Measurements from ENCODE around the gene GCHFR. TPM values are rescaled to one million over a fixed set of nuclear protein-coding genes. Genes with fewer than 3 reads are reported as not detected.

GCHFR gene
- total and polyA plus RNA-seq, 2 of the 4 experiments (the other 2 are of a cell fraction), result 2.3 to 6.5 TPM

DNA sequence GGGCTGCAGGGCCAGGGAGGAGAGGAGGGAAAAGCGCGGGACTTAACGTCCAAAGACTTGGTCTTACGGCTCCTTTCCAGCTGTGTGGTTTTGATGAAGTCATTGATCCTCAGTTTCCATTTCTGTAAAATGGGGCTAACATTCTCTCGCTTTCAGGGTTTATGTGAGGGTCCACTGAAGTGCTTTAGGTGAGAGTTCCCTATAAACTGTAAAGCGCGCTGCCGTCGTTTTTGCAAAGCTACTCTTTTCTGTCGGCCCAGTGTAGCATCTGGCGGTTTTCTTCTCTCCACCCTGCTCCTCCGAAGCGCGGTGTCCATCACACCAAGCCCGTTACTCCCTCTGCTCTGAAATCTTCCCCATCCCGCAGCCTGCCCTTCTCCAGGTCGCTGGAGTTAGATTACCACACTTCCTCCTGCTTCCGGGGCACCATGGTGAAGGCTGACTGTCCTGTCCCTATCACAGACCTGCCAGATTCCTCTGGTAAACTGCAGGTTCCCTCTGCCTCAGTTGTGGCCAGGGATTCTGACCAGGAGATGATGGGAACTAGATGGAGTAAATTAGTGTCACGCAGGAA lies 44.1 kb downstream of the GCHFR start:
- peak overlapping the region; percentile 95 for H2AFZ ChIP-seq (replicated peaks; ENCODE audit: low read length, poor library complexity)
- dilution Hi-C loops (cut with HindIII; ENCODE audit: low sequenced_read_pairs, unreplicated experiment) (no loop called here), intact Hi-C loops (cut with micrococcal nuclease) (loop anchor here (1.0 kb wide), 1 partner anchor 36 kb away; the partner anchor contains the start of gene SPINT1), in situ Hi-C loops (cut with MboI; ENCODE audit: low sequenced_read_pairs) (no loop called here)
- no peaks in the 10 kb centered on the region for H4K20me1 ChIP-seq (ENCODE audit: insufficient read depth, low read length)
- no TSS peak for BruUV-seq (replicated peaks)
- H3K4ac ChIP-seq (ENCODE audit: low read depth, low read length), result peak overlapping the region; percentile 66
- WGBS, 2 experiments (ENCODE audit: extremely low coverage in 2 of 2, insufficient read length in 1 of 2), result 84% methylated on average over 6 of the region's 19 CpGs; no CpG with 5 or more reads in 1 of the 2 experiments
- H3K18ac ChIP-seq (ENCODE audit: low read depth, low read length), result peak overlapping the region; percentile 20
- H3K27me3 ChIP-seq (ENCODE audit: control insufficient read depth, insufficient read depth, low read length), result no peaks in the 10 kb centered on the region
- ATAC-seq (ENCODE audit: low read depth), result no peak
- H3K9ac ChIP-seq (ENCODE audit: low read depth, low read length), result peak overlapping the region; percentile 75
- POLR2A ChIA-PET (ENCODE audit: unreplicated experiment), result no interaction called here
- peak overlapping the region; percentile 81 for H3K4me2 ChIP-seq (ENCODE audit: low read depth, low read length)
- peak overlapping the region; percentile 81 for H4K91ac ChIP-seq (ENCODE audit: insufficient read depth, low read depth, low read length)
- H3K79me1 ChIP-seq (ENCODE audit: low read depth in 1 of 2, low read length in 2 of 2), result peaks cover 33 to 49% of the 10 kb centered on the region in 2 experiments
- H2AK5ac ChIP-seq (ENCODE audit: low read depth, low read length), result peak overlapping the region; percentile 65
- CTCF ChIA-PET, result no interaction called here
- H2BK20ac ChIP-seq (ENCODE audit: low read depth, low read length), result no peak overlapping the region
- no peak for TF ChIP-seq MXI1 (IDR thresholded peaks at IDR 0.05; ENCODE audit: borderline replicate concordance, low read depth, low read length)
- no peak for TF ChIP-seq CEBPB (IDR thresholded peaks at IDR 0.05; ENCODE audit: low read depth, low read length)
- TF ChIP-seq RAD21 (IDR thresholded peaks at IDR 0.05; ENCODE audit: low read length), result no peak
- TF ChIP-seq, protein P1, sequence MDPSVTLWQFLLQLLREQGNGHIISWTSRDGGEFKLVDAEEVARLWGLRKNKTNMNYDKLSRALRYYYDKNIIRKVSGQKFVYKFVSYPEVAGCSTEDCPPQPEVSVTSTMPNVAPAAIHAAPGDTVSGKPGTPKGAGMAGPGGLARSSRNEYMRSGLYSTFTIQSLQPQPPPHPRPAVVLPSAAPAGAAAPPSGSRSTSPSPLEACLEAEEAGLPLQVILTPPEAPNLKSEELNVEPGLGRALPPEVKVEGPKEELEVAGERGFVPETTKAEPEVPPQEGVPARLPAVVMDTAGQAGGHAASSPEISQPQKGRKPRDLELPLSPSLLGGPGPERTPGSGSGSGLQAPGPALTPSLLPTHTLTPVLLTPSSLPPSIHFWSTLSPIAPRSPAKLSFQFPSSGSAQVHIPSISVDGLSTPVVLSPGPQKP (IDR thresholded peaks at IDR 0.05; ENCODE audit: borderline replicate concordance, low read depth, low read length), result no peak
- TF ChIP-seq NFE2L2 (IDR thresholded peaks at IDR 0.05; ENCODE audit: low read depth, low read length), result no peak
- TF ChIP-seq RCOR1 (IDR thresholded peaks at IDR 0.05; ENCODE audit: insufficient replicate concordance, low read length), result peak; percentile 36
- TF ChIP-seq, protein P2, sequence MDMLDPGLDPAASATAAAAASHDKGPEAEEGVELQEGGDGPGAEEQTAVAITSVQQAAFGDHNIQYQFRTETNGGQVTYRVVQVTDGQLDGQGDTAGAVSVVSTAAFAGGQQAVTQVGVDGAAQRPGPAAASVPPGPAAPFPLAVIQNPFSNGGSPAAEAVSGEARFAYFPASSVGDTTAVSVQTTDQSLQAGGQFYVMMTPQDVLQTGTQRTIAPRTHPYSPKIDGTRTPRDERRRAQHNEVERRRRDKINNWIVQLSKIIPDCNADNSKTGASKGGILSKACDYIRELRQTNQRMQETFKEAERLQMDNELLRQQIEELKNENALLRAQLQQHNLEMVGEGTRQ (IDR thresholded peaks at IDR 0.05; ENCODE audit: low read depth, low read length), result no peak
- H3K36me3 ChIP-seq (ENCODE audit: control insufficient read depth, insufficient read depth, low read length), result peaks cover 12% of the 10 kb centered on the region; the same call in 1 of the 2 replicates
- H3K27ac ChIP-seq (ENCODE audit: insufficient read depth, low read length), result peak overlapping the region; percentile 76
- H3K4me3 ChIP-seq (ENCODE audit: insufficient read depth, low read depth, low read length), result peak overlapping the region; percentile 82
- H2BK15ac ChIP-seq (ENCODE audit: low read depth, low read length), result no peak overlapping the region; the same call in 2 of the 3 replicates
- no peaks in the 10 kb centered on the region for H3K9me1 ChIP-seq (ENCODE audit: insufficient read depth, low read length)
- peak overlapping the region; percentile 13; the same call in 1 of the 2 replicates for H2BK120ac ChIP-seq (ENCODE audit: low read depth, low read length)
- peak overlapping the region; percentile 87 for H3K14ac ChIP-seq (replicated peaks; ENCODE audit: low read depth, low read length)
- H2BK5ac ChIP-seq (ENCODE audit: low read depth, low read length, poor library complexity, severe bottlenecking), result peak overlapping the region; percentile 52
- H3K23ac ChIP-seq (ENCODE audit: low read depth, low read length), result peak overlapping the region; percentile 46
- H3K9me3 ChIP-seq (ENCODE audit: control insufficient read depth, insufficient read depth, low read length), result no peaks in the 10 kb centered on the region
- peak overlapping the region; percentile 90 for H2AK9ac ChIP-seq (replicated peaks; ENCODE audit: low read depth, low read length, poor library complexity)
- DNase-seq, result peak; percentile 40
- peak overlapping the region; percentile 38 for H3K56ac ChIP-seq (ENCODE audit: extremely low read depth, insufficient read depth, low read length)
- peak overlapping the region; percentile 91 to 98 for H4K8ac ChIP-seq (ENCODE audit: low read depth in 2 of 2, low read length in 2 of 2)
- H3K4me1 ChIP-seq (ENCODE audit: control insufficient read depth, insufficient read depth, low read length), result peaks cover 6% of the 10 kb centered on the region
- H4K5ac ChIP-seq (ENCODE audit: low read depth, low read length), result peak overlapping the region; percentile 62

All from IMR-90 (cell line).